Heart left ventricle (tissue), 13 donors: ENCODE data around the gene FTO.

Experiments
- POLR2A ChIP-seq, 2 donors: fragments of 450-650 bp; IDR thresholded peaks; one replicate each; pipeline ENCODE4 v1.6.1; 2017; ENCODE audit warnings: antibody characterized with exemption in 2 of 2, mild to moderate bottlenecking in 2 of 2, moderate library complexity in 2 of 2
- TF ChIP-seq, protein P1 (sequence below), 12 donors: fragments of 200-600 bp; sonication (generic) in 4 of 12; IDR thresholded peaks; one replicate each; pipeline versions ENCODE4 v1.5.0 to v1.8.0; 2018 to 2022; ENCODE audit warnings: antibody characterized with exemption in 12 of 12, mild to moderate bottlenecking in 5 of 12
- donor health status: ischemic (EF 13 %, LVEDD 7.1; RV severe dilation, severe dysfunction).
- donor health status: DM: no; HTN: yes; CAD: no.
- donor health status: DM: no; HTN: no; CAD: no.
- donor health status: ischemic (EF 25% LVEDD 6.9; RV normal size, moderate dysfunction).
- donor health status: ischemic (EF 25% LVEDD 5.7; RV mildly dilated, moderate dysfunction).
- donor health status: ischemic (EF 35%, LVEDD 5.7; RV mildly dilated, moderate dysfunction).
- donor health status: nonischemic (EF 11% LVEDD 7.7; RV severe dilation, severe dysfunction).
- donor health status: DM: yes; HTN: yes; CAD: no.
- donor health status: PGD.
- donor health status: ischemic (EF 29% LVEDD 5.4; RV normal size, mild dysfunction).
- donor health status: nonischemic (EF 23%, LVEDD 6.1; RV moderate dilation, normal function).

- TF ChIP-seq, protein P1, sequence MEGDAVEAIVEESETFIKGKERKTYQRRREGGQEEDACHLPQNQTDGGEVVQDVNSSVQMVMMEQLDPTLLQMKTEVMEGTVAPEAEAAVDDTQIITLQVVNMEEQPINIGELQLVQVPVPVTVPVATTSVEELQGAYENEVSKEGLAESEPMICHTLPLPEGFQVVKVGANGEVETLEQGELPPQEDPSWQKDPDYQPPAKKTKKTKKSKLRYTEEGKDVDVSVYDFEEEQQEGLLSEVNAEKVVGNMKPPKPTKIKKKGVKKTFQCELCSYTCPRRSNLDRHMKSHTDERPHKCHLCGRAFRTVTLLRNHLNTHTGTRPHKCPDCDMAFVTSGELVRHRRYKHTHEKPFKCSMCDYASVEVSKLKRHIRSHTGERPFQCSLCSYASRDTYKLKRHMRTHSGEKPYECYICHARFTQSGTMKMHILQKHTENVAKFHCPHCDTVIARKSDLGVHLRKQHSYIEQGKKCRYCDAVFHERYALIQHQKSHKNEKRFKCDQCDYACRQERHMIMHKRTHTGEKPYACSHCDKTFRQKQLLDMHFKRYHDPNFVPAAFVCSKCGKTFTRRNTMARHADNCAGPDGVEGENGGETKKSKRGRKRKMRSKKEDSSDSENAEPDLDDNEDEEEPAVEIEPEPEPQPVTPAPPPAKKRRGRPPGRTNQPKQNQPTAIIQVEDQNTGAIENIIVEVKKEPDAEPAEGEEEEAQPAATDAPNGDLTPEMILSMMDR (IDR thresholded peaks at IDR 0.05) = no peak
- no peak for TF ChIP-seq POLR2A (IDR thresholded peaks at IDR 0.05)
These were observed 473.3 kb downstream of the FTO start for GRCh38 chr16:54177052-54177861.
